Right lung (tissue), 5 donors: ENCODE measurements around the gene RPL34. TPM values are rescaled to one million over a fixed set of nuclear protein-coding genes. Genes with fewer than 3 reads are reported as not detected.

ENCODE experiments used
- polyA plus RNA-seq, 5 donors: library from polyadenylated mRNA; unstranded; fragments of 120-200 nt; gene quantifications; one replicate each; pipeline versions ENCODE4 v1.2.1 to v1.2.3, GENCODE V29; 2013; ENCODE audit warnings: inconsistent platforms in 1 of 5, low replicate concordance in 1 of 5; ENCODE audit not compliant: insufficient read length in 5 of 5, insufficient read depth in 1 of 5

RPL34 gene
- polyA plus RNA-seq, 5 donors: 2,117 to 2,646 (median 2,308) TPM

Other genes starting within 250 kb of the RPL34 start
- 100 to 1,000 TPM; 245 to 329 (median 265) TPM for gene OSTC, start 30.0 kb downstream of the RPL34 start, polyA plus RNA-seq
- not detected for gene ETNPPL, start 142.5 kb downstream of the RPL34 start, polyA plus RNA-seq